Measurements from ENCODE around the gene NPY.
A peak's percentile ranks its signal among the peaks of the same experiment; 100 is the strongest.
"Not testable (repeated sequence)": the region's sequence is repeated elsewhere in the genome, so short reads cannot be mapped to it uniquely, and the experiment has no call there.

The NPY gene

DNA sequence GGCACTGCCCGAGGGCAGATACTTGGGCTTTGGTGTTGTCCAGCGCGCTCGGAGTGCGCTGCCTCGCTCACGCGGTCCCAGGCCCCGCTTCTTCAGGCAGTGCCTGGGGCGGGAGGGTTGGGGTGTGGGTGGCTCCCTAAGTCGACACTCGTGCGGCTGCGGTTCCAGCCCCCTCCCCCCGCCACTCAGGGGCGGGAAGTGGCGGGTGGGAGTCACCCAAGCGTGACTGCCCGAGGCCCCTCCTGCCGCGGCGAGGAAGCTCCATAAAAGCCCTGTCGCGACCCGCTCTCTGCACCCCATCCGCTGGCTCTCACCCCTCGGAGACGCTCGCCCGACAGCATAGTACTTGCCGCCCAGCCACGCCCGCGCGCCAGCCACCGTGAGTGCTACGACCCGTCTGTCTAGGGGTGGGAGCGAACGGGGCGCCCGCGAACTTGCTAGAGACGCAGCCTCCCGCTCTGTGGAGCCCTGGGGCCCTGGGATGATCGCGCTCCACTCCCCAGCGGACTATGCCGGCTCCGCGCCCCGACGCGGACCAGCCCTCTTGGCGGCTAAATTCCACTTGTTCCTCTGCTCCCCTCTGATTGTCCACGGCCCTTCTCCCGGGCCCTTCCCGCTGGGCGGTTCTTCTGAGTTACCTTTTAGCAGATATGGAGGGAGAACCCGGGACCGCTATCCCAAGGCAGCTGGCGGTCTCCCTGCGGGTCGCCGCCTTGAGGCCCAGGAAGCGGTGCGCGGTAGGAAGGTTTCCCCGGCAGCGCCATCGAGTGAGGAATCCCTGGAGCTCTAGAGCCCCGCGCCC lies at the start of gene NPY:
NPY (plus strand) TSS at position 294 of the 802 bp plus-strand sequence. CDS start 1,051 bp downstream, outside the sequence.
- DNase-seq, result no peak

DNA sequence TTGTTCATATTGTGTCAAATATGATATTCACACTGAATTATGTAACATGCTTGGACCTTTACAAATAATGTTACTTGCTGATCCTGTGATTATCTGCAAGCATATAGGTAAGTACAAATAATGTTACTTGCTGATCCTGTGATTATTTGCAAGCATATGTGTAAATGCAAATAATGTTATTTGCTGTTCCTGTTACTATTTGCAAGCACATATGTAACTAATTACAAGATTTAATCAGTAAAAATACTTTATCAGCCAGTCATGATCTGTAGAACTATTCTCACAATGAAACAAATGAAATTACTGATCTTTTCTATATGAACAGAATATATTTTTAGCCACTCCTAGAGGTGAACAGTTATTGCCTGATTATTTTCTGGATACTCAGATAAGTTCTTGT lies 44.7 kb upstream of the NPY start:
- no peak for DNase-seq

DNA sequence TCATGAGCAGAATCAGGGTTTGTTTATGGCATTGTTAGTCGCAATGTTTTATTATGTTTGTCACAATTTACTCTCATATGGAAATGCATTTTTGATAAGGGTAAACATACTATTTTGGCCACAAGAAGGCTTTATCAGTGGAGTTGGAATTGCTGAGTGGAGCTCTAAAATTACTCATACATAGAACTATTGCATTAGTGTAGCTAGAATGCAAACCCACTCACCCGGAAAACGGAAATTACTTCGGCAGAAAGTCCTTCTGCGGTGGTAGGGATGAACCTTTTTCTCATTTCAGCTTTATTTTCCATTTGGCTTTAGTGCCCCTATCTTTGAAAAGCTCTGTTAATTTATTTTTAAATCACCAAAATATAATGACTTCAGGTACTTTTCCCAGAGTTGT lies 42.8 kb upstream of the NPY start:
- no peak for DNase-seq

DNA sequence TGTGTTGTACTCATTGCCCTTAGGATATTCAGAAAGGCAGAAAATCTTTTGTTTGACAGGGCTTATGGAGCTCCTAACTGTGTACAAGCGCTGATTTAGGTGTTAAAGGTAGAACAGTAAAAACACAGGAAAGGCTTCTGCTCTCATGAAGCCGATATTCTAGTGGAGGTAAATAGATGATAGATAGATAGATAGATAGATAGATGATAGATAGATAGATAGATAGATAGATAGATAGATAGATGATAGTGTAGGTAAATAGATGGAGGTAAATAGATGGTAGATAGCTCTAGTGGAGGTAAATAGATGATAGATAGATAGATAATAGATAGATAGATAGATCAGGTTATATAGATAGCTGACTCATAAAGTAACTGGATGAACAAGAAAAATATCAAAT lies 39.4 kb upstream of the NPY start:
- DNase-seq, result no peak

DNA sequence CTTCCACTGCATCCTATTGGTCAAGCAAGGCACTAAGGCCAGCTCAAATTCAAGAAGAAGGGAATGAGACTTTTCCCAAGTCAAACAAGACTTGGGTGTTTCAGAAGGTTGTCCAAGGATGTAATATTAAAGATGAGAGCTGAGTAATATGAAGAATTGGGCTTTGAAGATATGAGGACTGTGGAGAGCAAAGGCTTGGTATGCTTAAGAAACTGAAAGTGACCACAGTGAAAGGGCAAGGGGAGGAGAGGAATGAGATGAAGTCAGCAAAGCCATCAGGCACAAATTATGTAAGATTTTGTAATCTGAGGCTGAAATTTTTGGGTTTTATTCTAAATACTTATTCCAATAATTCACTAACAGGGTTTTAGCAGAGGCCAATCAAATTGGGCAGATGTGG lies 38.6 kb upstream of the NPY start:
- no peak for DNase-seq

DNA sequence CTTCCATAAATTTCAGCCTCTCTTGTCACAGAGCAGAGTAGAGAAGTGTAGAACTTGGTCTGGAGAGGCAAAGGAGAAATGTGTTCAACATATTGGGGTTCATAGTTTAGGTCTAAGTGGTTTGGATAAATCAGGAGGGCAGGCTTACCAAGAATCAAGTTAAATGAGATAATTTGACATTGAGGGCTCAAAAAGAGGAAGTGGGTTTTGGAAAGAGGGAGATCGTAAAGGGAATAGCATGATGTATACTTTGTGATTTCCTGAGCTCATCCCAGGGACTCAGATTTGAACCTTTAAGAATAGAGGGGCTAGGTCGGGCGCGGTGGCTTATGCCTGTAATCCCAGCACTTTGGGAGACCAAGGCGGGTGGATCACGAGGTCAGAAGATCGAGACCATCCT lies 34.7 kb upstream of the NPY start:
- DNase-seq, result no peak

DNA sequence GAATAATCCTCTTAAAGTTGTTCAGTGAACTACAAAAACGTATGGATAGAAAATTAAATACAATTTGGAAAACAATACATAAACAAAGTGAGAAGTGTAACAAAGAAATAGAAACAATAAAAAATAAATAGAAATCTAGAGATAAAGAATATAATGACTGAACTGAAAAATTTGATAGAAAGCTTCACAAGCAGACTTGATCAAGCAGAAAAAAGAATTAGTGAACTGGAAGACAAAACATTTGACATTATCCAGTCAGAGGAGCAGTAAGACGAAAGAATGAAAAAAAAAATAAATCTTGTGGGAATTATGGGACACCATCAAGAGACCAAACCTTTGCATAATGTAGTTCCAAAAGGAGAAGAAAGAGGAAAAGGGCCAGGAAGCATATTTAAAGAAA lies 32.4 kb upstream of the NPY start:
- DNase-seq, result no peak

DNA sequence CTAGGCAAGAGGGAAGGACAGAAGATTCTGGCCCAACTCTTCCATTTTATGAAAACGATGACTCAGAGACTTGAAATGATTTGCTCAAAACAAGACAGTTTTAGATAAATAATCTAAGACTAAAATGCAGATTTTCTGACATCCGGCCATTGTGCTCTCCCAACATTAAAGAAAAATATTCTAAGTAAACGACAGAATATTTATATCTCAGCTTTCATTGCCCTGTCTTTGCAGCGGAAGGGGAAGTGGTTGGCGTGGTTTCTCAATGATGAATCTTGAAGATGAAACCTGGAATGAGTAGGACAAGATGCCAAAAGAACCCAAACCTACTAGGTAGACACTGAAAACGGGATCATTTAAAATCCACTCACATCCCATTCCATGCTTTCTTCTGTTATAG lies 28.9 kb upstream of the NPY start:
- no peak for DNase-seq

DNA sequence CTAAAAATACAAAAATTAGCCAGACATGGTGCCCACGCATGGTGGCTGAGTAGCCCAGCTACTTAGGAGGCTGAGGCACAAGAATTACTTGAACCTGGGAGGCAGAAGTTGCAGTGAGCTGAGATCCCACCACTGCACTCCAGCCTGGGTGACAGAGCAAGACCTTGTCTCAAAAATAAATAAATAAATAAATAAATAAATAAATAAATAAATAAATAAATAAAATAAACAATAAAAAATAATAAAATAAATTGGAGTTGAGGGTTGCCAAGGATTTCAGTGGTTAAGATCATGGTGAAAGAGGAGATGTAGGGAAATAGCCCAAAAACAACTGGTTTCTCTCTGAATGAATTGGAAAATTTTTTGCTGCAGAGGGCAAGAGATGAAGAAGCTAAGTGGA lies 25.7 kb upstream of the NPY start:
- DNase-seq, result not testable (repeated sequence)

DNA sequence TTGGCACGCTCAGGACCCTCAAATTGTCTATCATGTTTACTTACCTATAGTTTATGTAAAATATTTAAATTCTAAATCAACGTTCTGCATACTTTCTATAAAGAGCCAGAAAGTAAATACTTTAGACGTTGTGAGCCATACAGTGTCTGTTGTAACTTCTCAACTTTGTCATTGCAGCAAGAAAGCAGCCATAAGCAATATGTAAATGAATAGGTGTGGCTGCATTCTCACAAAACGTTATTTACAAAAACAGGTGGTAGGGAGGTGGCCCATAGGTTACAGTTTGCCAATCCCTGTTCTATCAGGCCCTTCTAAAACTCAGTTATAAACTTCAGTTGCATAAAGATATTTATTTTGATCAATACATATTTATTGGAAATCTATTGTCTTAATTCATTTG lies 12.1 kb upstream of the NPY start:
- no peak for DNase-seq

DNA sequence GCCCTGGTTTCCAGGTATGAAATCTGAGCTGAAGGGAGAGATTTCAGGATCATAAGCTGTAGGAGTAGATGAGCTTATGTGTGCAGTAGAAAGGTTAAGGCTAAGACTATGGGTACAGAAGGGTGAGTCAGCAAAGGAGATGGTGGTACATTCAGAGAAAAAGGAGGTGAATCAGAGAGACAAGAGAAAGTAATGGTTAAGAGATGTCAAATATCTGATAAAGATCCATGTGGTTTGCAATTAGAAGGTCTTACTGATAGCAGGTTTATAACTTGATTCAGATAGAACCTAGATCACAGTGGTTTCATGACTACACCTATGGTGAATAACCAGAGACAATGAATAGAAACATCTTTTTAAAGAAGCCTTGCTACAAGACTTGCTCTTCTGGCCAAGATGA lies 4.5 kb upstream of the NPY start:
- DNase-seq, result no peak

DNA sequence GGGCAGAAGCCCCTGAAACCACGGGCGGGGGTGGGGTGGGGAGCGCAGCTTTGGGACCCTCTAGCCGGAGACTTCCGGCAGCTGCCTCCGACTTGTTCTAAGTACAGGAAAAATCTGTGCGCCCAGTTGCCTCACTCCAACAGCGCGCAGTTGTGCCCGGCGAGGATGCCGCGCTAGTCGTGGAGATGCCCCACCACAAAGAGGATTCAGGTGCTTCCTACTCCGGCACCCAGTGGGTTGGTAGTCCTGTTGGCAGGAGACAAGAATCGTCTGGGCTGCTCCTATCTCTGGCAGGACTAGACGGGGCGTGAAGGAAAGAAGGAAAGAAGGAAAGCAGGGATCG lies 465 bp upstream of the NPY start:
- no peak for DNase-seq

DNA sequence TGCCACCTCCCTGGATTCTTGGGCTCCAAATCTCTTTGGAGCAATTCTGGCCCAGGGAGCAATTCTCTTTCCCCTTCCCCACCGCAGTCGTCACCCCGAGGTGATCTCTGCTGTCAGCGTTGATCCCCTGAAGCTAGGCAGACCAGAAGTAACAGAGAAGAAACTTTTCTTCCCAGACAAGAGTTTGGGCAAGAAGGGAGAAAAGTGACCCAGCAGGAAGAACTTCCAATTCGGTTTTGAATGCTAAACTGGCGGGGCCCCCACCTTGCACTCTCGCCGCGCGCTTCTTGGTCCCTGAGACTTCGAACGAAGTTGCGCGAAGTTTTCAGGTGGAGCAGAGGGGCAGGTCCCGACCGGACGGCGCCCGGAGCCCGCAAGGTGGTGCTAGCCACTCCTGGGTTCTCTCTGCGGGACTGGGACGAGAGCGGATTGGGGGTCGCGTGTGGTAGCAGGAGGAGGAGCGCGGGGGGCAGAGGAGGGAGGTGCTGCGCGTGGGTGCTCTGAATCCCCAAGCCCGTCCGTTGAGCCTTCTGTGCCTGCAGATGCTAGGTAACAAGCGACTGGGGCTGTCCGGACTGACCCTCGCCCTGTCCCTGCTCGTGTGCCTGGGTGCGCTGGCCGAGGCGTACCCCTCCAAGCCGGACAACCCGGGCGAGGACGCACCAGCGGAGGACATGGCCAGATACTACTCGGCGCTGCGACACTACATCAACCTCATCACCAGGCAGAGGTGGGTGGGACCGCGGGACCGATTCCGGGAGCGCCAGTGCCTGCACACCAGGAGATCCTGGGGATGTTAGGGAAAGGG lies 913 bp downstream of the NPY start:
- no peak for DNase-seq

DNA sequence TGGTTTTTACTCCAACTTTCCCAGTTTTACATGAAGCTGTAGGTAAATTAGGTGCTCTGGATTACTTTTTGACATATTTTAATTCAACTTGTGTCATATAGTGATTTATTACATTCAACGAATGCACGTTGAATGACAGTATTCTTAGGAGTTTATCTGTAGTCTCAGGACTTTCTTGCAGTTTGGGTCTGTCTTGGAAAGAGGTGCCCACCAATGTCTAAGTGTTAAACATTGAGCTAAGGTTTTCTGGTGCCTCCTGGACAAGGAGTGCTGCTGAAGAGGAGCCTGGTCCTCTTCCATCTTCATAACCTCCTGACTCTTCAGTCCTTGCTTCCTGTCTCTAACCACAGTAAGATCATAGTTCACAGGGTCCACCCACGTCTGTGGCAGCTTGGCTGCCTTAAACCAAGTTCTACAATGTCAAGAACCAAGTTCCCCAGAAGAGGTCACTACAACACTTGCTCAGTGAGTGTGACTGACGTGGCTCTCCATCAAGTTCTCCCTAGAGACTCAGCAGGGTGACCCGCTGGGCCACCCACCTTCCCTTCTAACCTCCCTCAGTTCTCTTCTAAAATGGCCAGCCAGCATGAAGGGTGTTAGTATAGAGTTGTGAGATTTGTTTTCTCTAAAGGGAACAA lies 6.1 kb downstream of the NPY start:
- peak; percentile 33 for DNase-seq

DNA sequence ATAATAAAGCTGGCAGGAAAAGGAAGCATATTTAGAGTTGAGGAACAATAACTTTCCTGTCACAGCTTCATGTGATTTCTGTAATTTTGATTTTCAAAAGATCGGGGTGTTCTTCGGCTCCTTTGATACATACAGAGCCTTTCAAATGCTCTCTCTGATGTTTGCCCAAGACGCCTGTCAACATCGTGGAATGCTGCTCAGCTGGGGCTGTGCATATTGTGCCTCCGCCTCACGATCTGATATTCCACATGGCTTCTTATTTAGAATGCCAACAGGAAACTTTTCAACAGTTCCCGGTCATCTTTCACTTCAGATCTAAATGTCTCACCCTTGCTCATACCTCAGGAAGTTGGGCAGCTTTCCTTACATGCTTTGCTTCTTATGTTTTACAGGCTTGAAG lies 7.3 kb downstream of the NPY start:
- DNase-seq, result no peak

DNA sequence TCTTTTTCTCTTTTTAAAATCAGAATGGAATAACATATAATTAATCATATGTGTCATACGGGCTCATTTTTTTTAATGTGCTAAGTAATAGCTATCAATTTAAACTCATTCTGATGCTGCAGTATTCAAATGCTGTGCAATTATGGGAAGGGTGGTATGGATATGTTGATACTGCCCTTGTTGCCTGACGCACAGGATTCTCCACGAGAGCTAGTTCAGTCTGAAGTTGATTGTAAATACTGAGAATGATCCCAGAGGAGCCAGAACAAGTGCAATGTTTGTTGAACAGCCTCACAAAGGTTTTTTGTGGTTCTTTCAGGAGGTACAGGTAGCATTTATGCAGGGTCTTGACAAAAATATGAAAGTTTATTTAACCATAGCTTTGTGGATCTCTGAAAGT lies 13.4 kb downstream of the NPY start:
- no peak for DNase-seq

DNA sequence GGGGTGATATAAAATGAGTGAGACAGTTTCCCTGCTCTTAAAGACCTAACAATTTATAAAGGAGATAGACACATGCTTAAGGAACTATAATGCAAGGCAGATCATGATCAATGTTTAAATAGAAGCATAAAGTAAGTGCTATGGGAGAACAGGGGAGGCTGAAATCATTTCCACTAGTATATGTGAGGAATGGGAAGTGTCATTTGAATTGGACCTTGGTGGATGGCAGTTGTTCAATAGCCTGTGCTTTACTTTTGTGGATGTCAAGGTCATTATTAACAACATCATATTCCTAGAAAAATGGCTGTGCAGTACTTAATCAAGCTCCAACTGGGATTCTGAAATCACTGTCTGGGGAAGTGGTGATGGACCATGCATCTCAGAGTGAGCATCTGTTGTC lies 14.7 kb downstream of the NPY start:
- no peak for DNase-seq

DNA sequence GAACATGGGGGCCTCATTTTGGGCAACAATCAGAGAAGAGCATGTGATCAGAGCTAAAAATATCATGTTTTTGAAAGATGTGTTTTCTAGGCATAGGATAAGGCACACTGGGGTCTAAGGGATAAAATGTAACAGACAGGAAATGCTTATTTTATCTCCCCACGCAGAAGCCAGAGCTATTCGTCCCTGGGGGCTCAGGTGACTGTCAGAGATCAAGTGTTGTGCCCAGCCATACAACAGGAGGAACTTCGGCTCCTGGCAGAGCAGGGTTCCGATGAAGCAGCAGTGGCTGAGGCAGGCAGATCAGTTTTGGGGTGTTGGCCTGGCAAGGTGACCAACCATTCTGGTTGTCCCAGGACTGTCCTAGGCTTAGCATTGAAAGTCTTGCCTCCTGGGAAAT lies 15.2 kb downstream of the NPY start:
- no peak for DNase-seq

DNA sequence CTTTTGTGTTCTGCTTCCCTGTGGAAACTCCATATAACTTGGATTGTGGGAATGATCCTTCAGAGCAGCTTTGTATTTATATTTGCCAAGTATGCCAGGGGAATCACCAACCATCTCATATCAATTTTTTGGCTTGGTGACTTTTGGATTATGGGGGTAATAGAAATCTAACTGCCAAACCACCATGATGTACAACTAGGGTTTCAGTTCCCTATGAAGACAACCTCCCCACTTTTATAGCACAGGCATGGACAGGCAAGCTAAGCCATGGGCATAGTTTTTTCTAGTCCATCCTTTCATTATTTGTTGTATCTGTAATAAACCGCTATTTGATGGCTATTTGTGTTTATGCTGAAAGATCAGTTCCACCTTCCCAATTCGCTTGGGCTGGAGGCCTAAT lies 17.7 kb downstream of the NPY start:
- DNase-seq, result no peak

DNA sequence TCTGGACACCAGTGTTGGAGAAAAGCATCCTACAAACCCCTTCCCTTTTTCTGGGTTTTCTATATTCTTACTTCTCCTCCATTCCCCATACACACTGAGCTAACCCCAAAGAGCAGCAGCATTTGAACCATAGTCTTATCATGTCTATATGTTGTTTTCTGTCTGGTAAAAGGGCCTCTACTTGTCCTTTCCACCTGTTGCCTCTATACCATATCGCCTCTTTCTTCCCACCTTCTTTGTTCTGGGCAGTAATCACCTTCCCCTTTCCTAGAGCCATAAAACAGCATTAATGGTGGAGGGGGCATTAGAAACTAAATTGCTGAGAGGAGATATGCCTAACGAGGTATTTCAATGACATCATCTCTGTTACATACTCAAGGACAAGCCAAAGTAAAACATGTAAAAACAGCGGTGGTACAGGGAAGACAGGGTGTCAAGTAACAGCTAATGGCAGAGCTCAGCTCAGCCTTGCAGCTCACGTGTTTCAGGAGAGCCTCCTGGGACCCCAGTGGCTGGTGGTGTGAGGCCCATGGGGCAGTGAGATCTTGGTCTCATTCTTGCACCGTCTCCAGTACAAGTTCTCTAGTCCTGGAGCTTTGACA lies 20.6 kb downstream of the NPY start:
- peak; percentile 21 for DNase-seq

DNA sequence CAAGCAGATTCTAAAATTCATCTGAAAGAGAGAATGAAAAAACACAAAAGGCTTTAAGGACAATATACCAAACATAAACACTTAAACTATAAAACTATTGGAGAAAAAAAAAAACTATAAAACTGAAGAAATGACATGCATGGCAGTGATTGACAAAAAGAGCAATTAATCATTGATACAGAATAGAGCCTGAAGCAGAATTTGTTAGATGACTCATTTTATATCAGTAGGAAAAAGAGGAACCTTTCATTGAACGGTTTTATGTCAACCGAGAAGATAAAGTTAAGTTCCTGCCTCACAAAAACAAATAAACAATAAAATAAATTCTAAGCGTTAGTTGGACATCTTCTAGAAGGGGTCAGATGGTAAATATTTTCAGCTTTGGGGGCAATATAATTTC lies 23.3 kb downstream of the NPY start:
- DNase-seq, result no peak

DNA sequence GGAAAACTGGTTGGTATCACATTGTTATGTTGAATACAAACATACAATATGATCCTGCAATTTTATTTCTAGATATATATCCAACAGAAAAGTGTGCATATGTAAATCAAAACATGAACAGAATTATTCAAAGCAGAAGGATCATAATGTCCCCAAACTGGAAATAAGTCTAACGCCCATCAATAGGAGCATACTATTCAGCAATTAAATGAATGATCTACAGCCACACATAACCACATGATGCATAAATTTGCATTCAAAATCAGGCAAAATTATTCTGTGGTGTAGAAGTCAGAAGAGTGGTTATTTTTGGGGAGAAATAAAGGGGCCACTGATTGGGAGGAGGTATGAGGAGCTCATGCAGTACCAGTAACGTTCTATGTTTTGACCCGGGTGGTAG lies 28.6 kb downstream of the NPY start:
- no peak for DNase-seq

DNA sequence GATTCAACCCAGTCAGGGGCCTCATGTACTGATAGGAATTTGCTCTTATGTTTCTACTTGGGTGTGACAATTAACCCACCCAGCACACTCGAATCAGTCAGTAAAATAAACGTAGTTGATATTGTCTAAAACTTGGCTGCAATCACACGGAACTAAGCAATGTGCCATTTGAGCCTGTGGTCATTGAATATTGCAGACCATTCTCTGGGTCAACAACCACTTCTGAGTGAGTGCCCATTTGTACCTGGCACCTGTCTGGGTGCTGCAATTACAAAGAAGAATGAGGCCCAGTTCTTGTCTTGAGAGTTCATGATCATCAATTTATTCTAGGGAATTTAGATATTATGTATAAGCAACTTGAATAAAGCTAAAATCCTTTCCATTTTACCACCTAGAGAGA lies 29.8 kb downstream of the NPY start:
- no peak for DNase-seq

DNA sequence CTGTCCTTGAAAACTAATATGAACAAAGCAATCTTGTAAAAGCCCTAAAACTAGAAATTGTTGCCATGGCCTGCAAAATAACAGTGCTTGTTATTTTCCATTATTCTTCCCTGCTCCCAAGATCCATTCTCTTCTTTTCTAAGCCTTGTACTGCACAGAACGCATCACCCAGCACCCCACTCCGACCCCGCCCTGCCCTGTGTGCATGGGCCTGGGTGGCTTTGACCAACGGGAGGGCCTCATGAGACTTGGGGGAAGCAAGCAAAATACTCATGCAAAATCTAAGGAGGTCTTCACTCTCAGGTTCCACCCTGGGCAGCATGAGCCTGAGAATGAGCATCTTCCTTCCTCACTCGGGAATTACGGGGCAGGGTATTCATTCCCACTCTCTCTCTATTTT lies 32.4 kb downstream of the NPY start:
- no peak for DNase-seq

Data from NCI-H2107 (cell line).